ENCODE results near the gene KAZALD1. TPM values are rescaled to one million over a fixed set of nuclear protein-coding genes. Genes with fewer than 3 reads are reported as not detected.

The KAZALD1 gene
- total RNA-seq, 1 experiment from 2014 or later, result 1.8 TPM

- Mint-ChIP-seq H3K36me3 (ENCODE audit: insufficient read depth, unreplicated experiment) (no peaks in the 10 kb centered on the region), H3K9me3 (ENCODE audit: low read depth, unreplicated experiment) (no peaks in the 10 kb centered on the region), H3K4me3 (ENCODE audit: low read depth, unreplicated experiment) (no peak overlapping the region), H3K27ac (ENCODE audit: unreplicated experiment) (no peak overlapping the region), H3K27me3 (ENCODE audit: unreplicated experiment) (peaks cover 58% of the 10 kb centered on the region), H3K4me1 (ENCODE audit: low read depth, unreplicated experiment) (peaks cover 8% of the 10 kb centered on the region)
- intact Hi-C loops (cut with micrococcal nuclease; ENCODE audit: unreplicated experiment), result no loop called here
- BruUV-seq (replicated peaks), result no TSS peak
- no peak for TF ChIP-seq CTCF (IDR thresholded peaks at IDR 0.05; ENCODE audit: unreplicated experiment)
- CTCF ChIA-PET, result no interaction called here
- DNase-seq, result no peak
Observed at GRCh38 chr10:101072923-101073322, 11.1 kb downstream of the KAZALD1 start.

GRCh38 chr10:101073631-101074030 is 11.8 kb downstream of the KAZALD1 start:
- no peaks in the 10 kb centered on the region for H3K36me3 Mint-ChIP-seq (ENCODE audit: insufficient read depth, unreplicated experiment)
- H3K4me3 Mint-ChIP-seq (ENCODE audit: low read depth, unreplicated experiment), result no peak overlapping the region
- H3K4me1 Mint-ChIP-seq (ENCODE audit: low read depth, unreplicated experiment), result peaks cover 8% of the 10 kb centered on the region
- intact Hi-C loops (cut with micrococcal nuclease; ENCODE audit: unreplicated experiment), result no loop called here
- no TSS peak for BruUV-seq (replicated peaks)
- H3K27me3 Mint-ChIP-seq (ENCODE audit: unreplicated experiment), result peaks cover 65% of the 10 kb centered on the region
- CTCF ChIA-PET, result interaction anchor here (1.0 kb wide), 1 partner anchor 68 kb away, joined by 4 read pairs; no protein-coding TSS in a partner anchor
- H3K27ac Mint-ChIP-seq (ENCODE audit: unreplicated experiment), result no peak overlapping the region
- no peaks in the 10 kb centered on the region for H3K9me3 Mint-ChIP-seq (ENCODE audit: low read depth, unreplicated experiment)
- no peak for DNase-seq
- no peak for TF ChIP-seq CTCF (IDR thresholded peaks at IDR 0.05; ENCODE audit: unreplicated experiment)

- peaks cover under 1% of the 10 kb centered on the region for H3K36me3 Mint-ChIP-seq (ENCODE audit: insufficient read depth, unreplicated experiment)
- H3K27ac Mint-ChIP-seq (ENCODE audit: unreplicated experiment), result no peak overlapping the region
- no peak overlapping the region for H3K4me3 Mint-ChIP-seq (ENCODE audit: low read depth, unreplicated experiment)
- H3K27me3 Mint-ChIP-seq (ENCODE audit: unreplicated experiment), result peaks cover 87% of the 10 kb centered on the region
- H3K4me1 Mint-ChIP-seq (ENCODE audit: low read depth, unreplicated experiment), result peaks cover 8% of the 10 kb centered on the region
- H3K9me3 Mint-ChIP-seq (ENCODE audit: low read depth, unreplicated experiment), result no peaks in the 10 kb centered on the region
- CTCF ChIA-PET, result interaction anchor here (0.7 to 1.0 kb wide), 2 partner anchors 9 to 26 kb away, joined by 3 to 4 read pairs; no protein-coding TSS in a partner anchor
- no peak for DNase-seq
- BruUV-seq (replicated peaks), result no TSS peak
- intact Hi-C loops (cut with micrococcal nuclease; ENCODE audit: unreplicated experiment), result no loop called here
- no peak for TF ChIP-seq CTCF (IDR thresholded peaks at IDR 0.05; ENCODE audit: unreplicated experiment)
Observed at GRCh38 chr10:101075775-101076174, 14.0 kb downstream of the KAZALD1 start.

- TF ChIP-seq CTCF (IDR thresholded peaks at IDR 0.05; ENCODE audit: unreplicated experiment), result no peak
- Mint-ChIP-seq H3K27ac (ENCODE audit: unreplicated experiment) (no peak overlapping the region), H3K36me3 (ENCODE audit: insufficient read depth, unreplicated experiment) (peaks cover 3% of the 10 kb centered on the region), H3K9me3 (ENCODE audit: low read depth, unreplicated experiment) (no peaks in the 10 kb centered on the region), H3K4me3 (ENCODE audit: low read depth, unreplicated experiment) (no peak overlapping the region), H3K4me1 (ENCODE audit: low read depth, unreplicated experiment) (peaks cover 8% of the 10 kb centered on the region), H3K27me3 (ENCODE audit: unreplicated experiment) (peaks cover 93% of the 10 kb centered on the region)
- no TSS peak for BruUV-seq (replicated peaks)
- DNase-seq, result no peak
- intact Hi-C loops (cut with micrococcal nuclease; ENCODE audit: unreplicated experiment), result no loop called here
- CTCF ChIA-PET, result interaction anchor here (0.5 to 1.0 kb wide), 2 partner anchors 10 to 262 kb away, joined by 3 read pairs; no protein-coding TSS in a partner anchor
Observed at GRCh38 chr10:101076630-101077029, 14.8 kb downstream of the KAZALD1 start.
